DMS153 (cell line): ENCODE results near the gene NR2C2AP.
"Not testable (repeated sequence)": the region's sequence is repeated elsewhere in the genome, so short reads cannot be mapped to it uniquely, and the experiment has no call there.

Experiments used
- DNase-seq: peaks from one replicate; lab custom pipeline; 2025; lab: John Stamatoyannopoulos, UW

NR2C2AP gene

DNA sequence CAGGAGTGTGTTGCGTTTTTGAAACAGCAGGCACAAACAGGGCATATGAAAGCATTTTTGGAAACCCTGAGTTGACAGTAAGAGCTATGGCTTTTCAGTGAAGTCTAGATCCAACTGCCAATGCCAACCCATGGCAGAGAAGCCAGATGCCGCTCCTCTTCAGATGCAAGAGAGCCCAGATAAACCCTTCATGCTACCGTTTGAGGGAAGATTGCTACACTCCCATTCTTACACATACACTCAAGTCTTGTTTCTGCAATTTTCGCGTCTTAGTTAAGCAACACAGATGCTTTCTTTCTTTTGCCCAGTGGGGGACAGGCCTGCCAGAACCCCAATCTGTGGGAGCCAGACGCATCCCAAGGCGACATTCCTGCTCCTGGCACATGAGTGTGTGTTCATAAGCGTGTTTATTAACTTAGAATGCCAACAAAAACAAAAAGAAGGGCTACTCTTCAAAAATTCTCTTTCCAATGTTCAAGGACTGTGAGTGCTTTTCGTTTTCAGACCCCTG lies 21.7 kb downstream of the NR2C2AP start:
- no peak for DNase-seq

DNA sequence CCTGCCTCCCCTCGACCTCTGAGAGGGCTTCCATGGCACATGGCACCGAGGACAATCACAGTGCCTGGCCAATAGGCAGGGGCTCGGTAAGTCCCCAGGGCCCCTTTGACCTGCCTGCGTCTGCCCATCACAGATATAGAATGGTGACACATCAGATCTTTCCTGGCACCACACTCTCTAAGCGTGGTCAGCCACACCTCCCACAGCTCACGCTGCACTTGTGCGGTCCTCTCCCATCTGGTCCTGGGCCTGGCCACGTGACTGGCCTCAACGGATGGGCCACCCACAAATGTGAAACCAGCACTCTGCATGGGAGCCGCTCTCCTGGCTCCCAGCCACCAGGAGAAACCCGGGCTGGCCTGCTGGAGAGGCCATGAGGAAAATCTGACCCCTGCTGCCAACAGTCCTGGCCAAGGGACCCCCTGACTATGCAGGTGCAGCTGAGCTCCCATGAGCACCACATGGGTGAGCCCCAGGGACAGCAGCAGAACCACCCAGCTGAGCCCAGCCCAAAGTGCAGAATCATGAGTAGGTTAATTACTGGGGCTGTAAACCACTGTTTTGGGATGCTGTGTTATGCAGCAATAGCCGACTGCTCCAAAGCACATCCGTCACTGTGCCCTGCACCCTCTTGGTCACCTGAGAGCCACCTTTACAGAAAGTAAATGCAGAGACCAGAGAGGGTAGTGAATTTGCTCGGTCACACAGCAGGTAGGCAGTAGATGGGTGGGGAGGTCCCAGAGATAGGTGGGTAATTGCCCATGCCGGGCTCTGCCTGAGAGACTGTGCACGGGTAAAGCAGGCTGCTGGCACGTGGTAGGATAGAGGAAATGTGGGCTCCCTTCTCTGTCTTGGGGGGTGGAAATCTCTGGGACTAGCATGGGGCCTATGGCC lies 23.4 kb downstream of the NR2C2AP start:
- DNase-seq: no peak

DNA sequence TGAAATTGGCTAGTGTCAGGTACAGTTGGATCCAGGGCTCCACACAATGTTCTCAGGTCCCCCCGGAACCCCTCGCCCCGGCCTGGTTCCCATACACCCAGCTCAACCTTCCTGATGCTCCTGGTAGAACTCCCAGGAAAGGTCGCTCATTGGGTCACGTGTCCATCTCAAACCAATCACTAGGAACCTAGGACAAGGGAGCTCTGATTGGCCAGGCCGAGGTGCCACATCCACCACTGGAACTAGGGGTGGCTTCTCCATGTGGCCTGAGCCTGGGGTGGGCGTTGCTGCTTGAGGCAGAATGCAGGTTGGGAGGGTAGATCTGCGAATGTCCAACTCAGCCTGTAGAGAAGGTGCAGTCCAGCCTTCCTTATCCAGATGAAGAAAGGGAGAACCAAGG lies 26.3 kb downstream of the NR2C2AP start:
- DNase-seq: no peak

DNA sequence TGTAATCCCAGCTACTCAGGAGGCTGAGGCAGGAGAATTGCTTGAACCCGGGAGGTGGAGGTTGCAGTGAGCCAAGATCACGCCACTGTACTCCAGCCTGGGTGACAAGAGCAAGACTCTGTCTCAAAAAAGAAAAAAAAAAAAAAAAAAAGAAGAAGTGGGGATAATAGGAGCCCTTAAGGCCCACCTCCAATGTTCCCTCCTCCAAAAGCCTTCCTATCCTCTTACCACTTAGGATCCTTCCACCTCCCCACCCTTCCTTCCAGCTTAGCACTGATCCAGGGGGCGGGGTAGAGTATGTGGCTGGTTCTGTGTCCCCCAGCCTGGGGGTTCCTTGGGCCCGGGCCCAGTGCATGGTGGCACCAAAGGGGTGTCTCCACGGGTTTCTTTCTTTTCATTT lies 30.0 kb downstream of the NR2C2AP start:
- DNase-seq: not testable (repeated sequence)

DNA sequence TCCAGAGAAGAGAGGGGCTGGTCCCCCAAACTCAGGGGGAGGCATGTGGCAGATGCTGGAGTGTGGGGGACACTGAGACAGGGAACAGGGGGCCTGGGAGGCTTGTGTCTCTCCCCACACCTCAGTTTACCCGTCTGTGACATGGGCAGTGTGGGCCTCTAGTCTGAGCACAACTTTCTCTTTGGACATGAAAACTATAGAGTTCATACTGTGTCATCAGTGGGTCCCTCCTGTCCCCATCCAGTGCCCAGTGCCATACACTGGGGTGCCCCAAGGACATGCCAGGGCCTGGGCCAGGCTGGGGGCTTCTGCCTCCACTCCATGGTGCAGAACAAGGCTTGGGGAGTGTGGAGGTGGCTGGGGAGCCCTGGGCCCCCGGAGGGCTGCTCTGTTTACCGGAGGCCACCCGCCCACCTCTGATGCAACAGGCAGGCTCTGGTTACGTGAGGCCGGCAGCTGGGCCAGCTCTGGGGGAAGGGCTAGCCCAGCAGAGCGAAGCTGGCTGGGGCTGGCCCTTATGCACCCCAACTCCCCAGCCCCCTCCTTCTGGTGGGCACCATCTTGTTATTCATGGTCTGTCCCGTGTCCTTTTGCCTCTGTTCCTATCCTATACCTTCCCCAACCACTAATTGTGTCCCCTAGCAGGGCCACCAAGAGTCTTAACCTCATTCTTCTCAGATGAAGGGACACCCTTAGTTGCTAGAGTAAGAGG lies 31.2 kb downstream of the NR2C2AP start:
- no peak for DNase-seq

DNA sequence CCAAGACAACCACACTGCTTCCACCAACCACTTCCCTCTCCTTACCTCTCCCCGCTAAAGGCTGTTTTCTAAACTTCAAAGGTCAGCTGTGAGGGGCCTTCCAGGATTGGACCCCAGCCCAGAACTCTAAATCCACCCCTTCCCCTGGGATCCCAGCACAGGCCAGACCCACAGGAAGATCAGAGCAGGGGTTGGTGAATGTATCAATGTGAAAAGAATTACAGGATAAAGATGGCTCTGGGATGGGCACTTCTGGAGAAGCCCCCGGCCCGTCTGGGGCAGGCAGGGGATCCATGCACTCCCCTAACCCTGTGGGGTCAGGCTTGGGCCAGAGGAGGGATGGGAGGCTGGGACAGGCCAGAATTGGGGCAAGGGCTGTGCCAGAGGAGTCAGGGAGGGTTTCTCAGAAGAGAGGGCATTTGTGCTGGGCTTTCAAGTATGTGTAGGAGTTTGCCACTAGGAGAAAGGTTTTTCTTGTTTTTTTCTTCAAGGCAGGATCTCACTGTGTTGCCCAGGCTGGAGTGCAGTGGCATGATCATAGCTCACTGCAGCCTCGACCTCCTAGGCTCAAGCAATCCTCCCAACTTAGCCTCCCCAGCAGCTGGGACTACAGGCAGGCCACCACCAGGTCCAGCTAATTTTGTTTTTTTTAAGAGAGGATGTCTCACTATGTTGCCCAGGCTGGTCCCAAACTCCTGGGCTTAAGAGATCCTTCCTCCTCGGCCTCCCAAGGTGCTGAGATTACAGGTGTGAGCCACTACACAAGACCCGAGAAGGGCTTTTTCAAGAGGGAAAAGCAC lies 32.1 kb downstream of the NR2C2AP start:
- DNase-seq: no peak

DNA sequence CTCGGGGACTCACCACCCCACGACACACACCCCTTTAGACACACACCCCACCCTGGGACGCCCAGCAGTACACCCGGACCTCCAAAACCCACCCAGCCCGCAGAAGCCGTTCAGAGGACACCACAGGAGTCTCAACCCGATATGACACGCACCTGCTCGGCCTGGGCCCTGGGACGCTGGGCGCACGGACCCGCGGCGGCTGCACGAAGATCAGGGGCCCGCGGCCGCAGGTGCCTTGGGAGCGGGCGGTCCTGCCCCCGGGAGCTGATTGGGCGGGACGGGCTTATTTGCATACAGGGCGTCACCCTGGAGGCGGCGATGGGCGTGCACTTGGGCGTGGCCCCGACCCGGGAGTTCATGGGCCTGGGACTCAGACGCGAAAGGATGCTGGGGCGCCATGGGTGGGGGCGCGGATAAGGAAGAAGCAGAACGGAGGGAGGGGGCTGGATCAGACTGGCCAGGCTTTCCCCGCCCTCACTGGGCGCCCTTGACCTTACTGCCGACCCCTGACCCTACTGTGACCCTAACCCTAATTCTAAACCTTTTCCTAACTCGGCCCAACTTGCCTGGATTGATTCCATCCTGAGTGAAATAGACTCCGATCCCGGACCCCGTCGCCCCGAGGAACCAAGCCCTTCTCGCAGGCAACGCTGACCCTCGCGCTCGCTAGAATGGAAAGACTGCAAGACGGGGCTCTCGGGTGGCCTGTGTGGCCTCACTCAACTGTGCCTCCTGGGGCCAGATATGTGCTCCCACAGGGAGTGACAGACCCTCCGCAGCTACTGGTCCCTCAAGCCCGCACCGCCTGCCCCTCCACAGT lies 33.0 kb downstream of the NR2C2AP start, which contains the start of gene MEF2B:
MEF2B (minus strand) TSS at position 211 of the 820 bp plus-strand sequence. CDS start 19,528 bp downstream, outside the sequence.
- DNase-seq: peak; percentile 75

DNA sequence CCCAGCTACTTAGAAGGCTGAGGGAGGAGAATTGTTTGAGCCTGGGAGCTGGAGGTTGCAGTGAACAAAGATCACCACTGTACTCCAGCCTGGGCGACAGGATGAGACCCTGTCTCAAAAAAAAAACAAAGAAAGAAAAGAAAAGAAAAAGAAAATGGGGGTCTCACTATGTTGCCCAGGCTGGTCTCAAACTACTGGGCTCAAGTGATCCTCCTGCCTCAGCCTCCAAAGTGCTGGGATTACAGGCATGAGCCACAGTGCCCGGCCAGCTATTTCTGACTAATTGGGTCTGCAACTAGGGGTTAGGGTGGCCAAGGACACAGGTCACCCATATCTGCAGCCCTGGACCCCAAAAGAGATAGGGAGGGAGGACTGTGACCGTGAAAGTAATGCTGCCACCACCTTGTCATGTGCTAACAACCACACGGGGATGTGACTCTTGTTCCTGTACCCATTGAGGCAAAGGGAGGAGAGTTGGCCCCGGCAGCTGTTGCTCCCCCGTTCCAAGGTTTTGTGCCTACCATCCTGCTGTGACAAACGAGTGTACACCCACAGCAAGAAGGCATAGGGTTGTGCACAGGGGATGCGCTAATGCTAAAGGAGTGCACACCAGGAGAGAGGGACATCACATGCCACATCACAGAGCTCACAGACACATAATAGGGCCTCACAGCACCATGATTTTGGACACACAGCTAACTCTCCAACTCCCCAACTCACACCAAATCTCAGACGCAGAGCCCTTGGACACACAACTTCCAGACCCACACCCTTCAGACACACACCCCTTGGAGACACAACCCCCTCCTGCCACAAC lies 33.8 kb downstream of the NR2C2AP start:
- DNase-seq: no peak

DNA sequence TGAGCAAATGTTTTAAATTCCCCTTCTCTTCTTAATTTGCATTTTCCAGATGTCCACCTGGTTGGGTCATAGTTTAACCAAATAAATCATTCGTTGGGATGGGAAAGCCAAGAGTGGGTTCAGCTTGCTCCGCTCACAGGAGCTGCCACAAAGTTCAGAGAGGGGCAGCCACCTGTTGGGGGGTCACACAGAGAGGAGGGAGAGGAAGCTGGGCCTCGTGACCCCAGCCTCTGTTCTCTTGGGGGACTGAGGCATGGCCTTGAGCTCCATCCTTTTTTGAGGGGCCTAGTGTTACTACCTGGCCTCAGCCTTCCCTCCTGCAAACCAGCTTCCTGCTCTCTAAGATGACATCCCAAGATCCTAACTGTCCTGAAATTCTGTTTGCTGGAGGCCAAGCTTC lies 35.6 kb downstream of the NR2C2AP start:
- no peak for DNase-seq

DNA sequence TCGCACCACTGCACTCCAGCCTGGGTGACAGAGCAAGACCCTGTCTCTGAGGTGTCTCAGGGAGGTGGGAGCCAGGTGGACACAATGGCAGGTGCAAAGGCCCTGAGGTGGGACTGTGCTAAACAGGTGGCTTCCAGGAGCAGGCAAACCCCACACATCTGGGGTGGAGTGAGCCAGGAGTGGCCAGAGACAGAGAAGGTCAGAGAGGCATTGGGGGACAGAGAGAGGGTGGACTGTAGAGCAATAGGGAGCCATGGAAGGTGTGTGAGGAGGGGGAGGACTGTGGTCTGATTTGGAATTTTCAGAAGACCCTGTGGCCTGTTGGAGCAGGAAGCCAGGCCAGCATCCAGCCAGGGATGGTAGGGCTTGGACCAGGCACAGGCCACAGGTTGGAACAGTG lies 37.8 kb downstream of the NR2C2AP start:
- DNase-seq: no peak

DNA sequence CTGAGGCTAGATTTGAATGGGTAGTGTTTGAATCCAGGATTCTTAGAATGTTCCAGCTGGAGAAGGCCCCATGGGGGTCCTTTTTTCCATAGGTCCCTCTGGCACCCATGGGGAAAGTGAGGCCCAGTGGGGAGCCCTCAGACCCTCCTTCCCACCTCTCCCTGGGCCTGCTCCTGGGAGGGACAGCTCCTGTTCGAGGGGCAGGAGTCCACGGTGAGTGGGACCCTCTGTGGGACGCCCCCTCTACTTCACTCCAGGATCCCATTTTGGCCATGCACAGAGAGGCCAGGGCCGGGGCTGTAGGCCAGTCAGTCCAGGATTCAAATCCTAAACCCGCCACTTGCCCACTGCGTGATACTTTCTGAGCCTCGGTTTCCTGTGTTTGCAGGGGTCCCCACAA lies 40.7 kb downstream of the NR2C2AP start:
- no peak for DNase-seq

DNA sequence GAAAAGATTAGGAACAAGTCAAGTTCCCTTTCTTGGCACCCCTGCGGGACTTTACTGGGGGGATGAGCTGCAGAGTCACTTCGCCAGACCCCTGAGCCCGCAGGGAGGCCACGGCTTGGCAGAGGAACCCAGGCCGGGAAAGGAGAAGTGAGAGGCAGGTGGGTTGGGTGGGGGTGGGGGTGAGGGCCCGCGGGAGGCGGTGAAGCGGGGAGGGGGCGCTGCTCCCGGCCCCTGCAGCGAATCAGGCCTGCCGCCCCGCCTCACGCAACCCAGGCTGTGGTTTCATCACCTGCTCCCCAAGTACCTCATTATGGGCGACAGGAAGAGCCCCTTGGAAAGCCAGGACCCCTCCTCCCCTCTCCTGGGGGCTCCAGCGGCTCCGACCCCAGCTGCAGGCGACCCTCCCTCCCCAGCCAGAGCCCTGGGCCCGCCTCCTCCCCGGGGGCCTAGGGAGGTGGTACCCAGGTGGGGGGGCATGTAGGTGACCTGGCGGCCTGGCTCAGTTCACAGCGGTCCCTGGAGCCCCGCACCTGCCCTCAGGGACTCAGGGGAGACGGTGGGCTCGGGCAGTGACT lies 42.7 kb downstream of the NR2C2AP start:
- no peak for DNase-seq

DNA sequence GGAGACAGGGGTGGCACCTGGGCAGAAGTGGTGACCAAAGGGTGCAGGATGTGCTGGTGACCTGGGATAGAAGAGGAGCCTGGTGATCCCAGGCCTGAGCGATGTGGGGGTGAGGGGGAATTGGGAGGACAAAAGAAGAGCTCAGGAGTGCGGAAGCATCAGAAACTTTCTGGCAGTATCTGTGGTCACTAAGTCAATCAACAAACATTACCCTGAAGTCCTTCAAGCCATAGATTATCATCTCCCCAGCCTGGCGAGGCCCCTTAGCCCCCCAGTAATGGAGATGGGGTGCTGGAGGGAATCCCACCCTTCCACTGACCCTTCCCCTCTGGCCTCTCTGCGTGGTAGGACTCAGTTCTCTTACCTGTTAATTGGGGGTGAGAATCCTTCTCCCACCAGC lies 43.7 kb downstream of the NR2C2AP start:
- no peak for DNase-seq

DNA sequence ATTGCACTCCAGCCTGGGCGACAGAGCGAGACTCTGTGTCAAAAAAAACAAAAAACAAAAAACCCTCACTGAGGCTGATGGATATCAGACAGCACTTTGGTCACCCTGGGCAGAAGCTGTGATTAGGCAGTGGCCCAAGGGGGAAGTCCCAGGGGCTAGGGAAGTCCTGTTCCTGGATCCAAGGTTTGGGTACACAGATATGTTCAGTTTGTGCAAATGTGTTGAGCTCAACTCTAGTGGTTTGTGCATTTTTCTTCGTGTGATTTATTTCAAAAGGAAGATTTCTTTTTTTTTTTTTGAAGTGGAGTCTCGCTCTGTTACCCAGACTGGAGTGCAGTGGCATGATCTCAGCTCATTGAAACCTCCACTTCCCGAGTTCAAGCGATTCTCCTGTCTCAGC lies 45.4 kb downstream of the NR2C2AP start:
- DNase-seq: no peak

DNA sequence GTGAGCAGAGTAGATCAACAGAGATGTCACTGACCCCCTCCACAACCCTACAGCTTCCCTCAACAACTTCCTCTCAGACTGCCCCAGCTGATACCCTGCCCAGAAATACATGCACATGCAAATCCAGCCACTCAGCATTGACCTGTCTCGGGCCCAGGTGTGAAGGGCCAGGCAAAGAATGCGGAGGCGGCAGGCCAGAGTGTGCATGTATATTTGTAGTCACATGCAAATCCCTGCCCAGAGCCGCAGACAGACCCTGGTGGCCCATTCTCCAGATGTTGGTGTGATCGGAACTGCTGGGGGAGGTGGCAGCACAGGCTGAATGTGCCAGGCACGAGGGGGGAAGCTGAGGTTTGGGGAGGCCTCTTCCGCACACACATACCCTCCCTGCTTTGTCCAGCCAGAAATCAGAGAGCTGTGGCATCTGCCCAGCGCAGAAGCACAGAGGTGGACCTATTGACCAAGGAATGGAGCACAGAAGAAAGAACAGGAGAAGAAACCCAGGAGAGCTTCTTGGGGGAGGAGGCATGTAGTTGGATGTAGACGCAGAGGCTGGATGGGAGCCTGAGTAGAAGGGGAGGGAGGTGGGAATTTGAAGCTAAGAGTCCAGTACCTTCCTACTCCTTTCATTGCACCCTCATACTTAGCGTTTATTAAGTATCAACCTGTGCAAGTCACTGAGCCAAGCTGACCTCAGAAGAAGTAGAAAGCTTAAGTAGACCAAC lies 47.6 kb downstream of the NR2C2AP start:
- no peak for DNase-seq

DNA sequence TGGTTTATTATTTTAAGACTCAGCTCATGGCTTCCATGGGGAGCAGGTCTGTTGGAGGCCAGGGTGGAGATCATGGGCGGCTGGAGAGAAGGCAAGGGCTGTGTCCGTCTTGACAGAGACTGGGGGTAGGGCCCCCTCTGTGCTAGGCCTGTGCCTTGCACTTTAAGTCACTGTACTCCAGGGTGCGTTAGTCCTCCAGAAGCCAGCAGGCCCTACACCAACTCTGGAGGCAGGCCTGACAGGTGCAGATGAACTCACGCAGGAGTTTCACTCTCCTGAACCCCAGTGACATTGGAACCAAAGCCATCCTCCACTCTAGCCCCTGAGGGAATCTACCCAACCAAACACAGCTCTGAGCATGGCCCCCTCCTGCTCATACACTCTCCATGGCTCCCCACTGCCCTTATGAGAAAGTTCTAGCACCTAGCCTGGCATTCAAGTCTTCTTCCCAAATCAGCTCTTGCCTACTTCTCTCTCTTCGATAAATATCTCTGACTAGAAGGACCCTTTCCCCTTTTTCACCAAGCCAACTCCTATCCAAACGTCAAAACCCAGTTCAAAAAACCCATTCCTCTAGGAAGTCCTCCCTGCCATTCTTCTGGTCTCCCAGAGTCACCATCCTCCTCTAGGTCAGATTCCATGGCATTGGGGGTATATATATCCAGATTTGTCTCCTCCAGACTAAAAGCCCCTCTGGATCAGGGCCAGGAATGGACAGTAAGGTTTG lies 48.3 kb downstream of the NR2C2AP start:
- DNase-seq: no peak

DNA sequence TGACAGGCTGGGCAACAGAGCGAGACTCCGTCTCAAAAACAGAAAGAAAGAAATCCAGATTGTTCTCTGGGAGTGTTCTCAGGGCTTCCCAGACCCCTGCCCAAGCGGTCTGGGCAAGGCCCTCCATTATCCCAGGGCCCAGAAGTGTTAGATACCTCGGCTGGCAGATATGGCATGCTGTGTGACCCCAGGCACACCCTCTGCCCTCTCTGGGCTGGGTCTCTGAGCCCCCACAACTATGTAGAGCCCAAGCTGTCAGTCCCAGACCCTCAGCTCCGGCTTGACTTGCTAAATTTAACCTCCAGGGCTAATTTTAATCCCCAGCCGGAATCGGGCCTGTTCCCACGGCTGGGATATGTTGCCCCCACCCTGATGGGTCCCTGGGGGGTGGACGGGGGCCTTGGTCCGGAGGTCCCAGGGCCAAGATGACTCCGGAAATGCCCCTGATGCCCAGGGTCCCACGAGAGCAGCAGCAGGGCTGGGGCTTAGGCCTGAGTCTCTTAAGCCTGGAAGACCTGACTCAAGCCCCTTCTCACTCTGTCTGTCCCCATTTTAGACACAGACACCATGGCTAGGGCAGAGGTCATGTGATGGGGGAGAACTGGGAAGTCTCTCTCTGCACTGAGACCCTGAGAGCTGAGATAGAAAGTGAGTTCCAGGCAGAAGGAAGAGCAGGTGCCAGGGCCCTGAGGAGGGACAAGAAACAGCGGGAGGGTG lies 50.4 kb downstream of the NR2C2AP start:
- no peak for DNase-seq

DNA sequence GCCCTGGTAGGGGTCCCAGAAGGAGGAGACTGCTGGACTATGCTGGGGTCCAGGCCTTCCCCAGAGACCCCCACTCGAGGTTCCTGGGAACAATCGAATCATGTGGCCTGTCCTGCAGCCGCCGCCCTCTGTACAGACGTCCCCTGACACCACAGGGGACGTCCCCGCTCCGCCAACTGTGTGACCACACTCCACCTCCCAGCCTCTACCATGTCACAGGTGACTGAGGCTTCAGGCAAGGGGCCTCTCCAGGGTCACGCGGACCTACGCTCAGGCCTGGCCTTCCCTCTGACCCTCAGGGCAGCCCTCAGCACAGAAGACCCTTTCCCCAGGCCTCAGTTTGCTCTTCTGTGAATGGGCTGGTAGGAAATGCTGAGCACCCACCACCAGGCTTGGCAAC lies 51.8 kb downstream of the NR2C2AP start:
- DNase-seq: no peak
